ENCODE results near the gene RHBDL2. TPM values are rescaled to one million over a fixed set of nuclear protein-coding genes. Genes with fewer than 3 reads are reported as not detected.
"Not testable (repeated sequence)": the region's sequence is repeated elsewhere in the genome, so short reads cannot be mapped to it uniquely, and the experiment has no call there.

Gene RHBDL2
- not detected for total RNA-seq

GRCh38 chr1:38941527-38942019 is at the start of gene RHBDL2:
TSS of gene RHBDL2 (minus strand) at chr1:38941830. CDS start at chr1:38919212, 22,618 bp downstream.
- Mint-ChIP-seq H3K4me3 (no peak within 1 kb of the TSS), H3K36me3 (ENCODE audit: low read depth) (no peaks in the 10 kb centered on the region), H3K27me3 (peaks cover 2% of the 10 kb centered on the region), H3K4me1 (peaks cover 3% of the 10 kb centered on the region), H3K9me3 (no peaks in the 10 kb centered on the region), H3K27ac (no peak within 1 kb of the TSS)
- ChIA-PET POLR2A (no interaction called here), CTCF (no interaction called here)
- DNase-seq = no peak

DNA sequence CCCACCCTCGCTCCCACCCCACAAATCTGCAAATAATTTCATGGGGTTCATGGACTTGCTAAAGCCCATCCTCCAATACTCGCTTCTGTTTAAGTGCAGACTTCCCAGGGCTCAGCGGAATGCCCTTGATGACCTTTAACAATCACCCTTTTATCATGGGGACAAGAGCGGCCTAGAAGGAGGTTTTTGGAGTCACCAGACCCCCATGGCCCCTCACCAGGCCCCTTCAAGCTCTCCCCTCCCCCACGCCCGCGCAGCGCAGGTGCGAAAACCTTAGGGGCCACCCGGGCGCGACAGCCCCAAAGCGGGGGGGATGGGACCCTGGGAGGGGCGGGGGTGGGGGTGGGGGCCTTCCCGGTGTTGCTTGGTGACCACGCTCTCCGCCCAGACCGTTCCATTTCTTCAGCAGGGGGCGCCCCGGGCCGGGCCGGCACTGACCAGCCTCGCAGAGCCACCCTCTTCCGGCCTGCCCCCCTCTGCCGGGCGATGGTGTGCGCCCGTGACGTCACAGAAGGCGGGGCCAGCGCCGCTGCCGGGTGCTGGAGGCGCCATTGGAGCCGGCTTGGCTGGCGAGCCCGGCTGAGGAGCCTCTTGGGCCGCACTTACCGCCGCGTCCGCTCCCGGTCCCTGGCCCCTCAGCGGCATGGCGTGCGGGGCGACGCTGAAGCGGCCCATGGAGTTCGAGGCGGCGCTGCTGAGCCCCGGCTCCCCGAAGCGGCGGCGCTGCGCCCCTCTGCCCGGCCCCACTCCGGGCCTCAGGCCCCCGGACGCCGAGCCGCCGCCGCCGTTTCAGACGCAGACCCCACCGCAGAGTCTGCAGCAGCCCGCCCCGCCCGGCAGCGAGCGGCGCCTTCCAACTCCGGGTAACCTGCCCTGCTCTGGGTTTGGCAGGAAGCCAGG is 49.4 kb upstream of the RHBDL2 start, which contains the start of gene AKIRIN1:
AKIRIN1 (plus strand) TSS at position 539 of the 900 bp plus-strand sequence; CDS start at position 644, 105 bp downstream.
- H3K9me3 Mint-ChIP-seq = no peaks in the 10 kb centered on the region
- CTCF ChIA-PET = no interaction called here
- peak within 1 kb of the TSS; percentile 78 for H3K4me3 Mint-ChIP-seq
- peaks cover 45% of the 10 kb centered on the region for H3K4me1 Mint-ChIP-seq
- DNase-seq = peak; percentile 93
- peaks cover 3% of the 10 kb centered on the region for H3K27me3 Mint-ChIP-seq
- POLR2A ChIA-PET = no interaction called here
- peaks cover 34% of the 10 kb centered on the region for H3K36me3 Mint-ChIP-seq (ENCODE audit: low read depth)
- peak within 1 kb of the TSS; percentile 88 for H3K27ac Mint-ChIP-seq

DNA sequence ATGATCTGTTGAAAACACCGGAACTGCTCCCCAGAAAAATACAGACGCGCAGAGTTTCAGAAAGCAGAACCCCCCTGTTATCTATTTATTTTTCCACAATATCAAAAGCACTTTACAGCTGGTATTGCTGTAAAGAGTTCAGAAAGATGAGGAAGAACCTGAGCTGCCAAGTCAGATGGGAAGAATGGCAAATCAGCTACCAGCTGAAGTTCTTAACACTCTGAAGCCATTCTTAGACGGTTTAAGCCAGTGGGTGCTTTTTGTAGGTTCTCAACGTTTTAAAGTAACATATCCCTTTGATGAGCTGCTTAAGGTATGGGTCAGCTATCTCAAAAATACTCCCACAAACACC is 48.7 kb upstream of the RHBDL2 start:
- DNase-seq = no peak
- H3K9me3 Mint-ChIP-seq = no peaks in the 10 kb centered on the region
- H3K27ac Mint-ChIP-seq = peak overlapping the region; percentile 88
- peaks cover 31% of the 10 kb centered on the region for H3K36me3 Mint-ChIP-seq (ENCODE audit: low read depth)
- H3K4me3 Mint-ChIP-seq = peak overlapping the region; percentile 71
- ChIA-PET POLR2A (no interaction called here), CTCF (no interaction called here)
- H3K4me1 Mint-ChIP-seq = peaks cover 39% of the 10 kb centered on the region
- peaks cover 6% of the 10 kb centered on the region for H3K27me3 Mint-ChIP-seq

GRCh38 chr1:38989979-38990378 is 48.3 kb upstream of the RHBDL2 start:
- POLR2A ChIA-PET = no interaction called here
- peaks cover 7% of the 10 kb centered on the region for H3K27me3 Mint-ChIP-seq
- peaks cover 27% of the 10 kb centered on the region for H3K36me3 Mint-ChIP-seq (ENCODE audit: low read depth)
- no peaks in the 10 kb centered on the region for H3K9me3 Mint-ChIP-seq
- H3K4me3 Mint-ChIP-seq = peak overlapping the region; percentile 71
- no peak for DNase-seq
- CTCF ChIA-PET = interaction anchor here (0.6 kb wide), 2 partner anchors 8 to 58 kb away, joined by 3 read pairs; no protein-coding TSS in a partner anchor
- H3K4me1 Mint-ChIP-seq = peaks cover 35% of the 10 kb centered on the region
- peak overlapping the region; percentile 88 for H3K27ac Mint-ChIP-seq

- peaks cover 18% of the 10 kb centered on the region for H3K36me3 Mint-ChIP-seq (ENCODE audit: low read depth)
- peaks cover 15% of the 10 kb centered on the region for H3K9me3 Mint-ChIP-seq
- H3K27ac Mint-ChIP-seq, H3K4me3 Mint-ChIP-seq, DNase-seq, POLR2A ChIA-PET, H3K27me3 Mint-ChIP-seq, CTCF ChIA-PET: not testable (repeated sequence)
- H3K4me1 Mint-ChIP-seq = peaks cover 18% of the 10 kb centered on the region
These were observed 37.8 kb upstream of the RHBDL2 start for GRCh38 chr1:38979380-38979779.

GRCh38 chr1:38978245-38978542 is 36.6 kb upstream of the RHBDL2 start:
- peak; percentile 43 for DNase-seq
- CTCF ChIA-PET, H3K27me3 Mint-ChIP-seq: not testable (repeated sequence)
- Mint-ChIP-seq H3K27ac (peak overlapping the region; percentile 93), H3K36me3 (ENCODE audit: low read depth) (peaks cover 18% of the 10 kb centered on the region), H3K9me3 (peaks cover 15% of the 10 kb centered on the region), H3K4me1 (peaks cover 18% of the 10 kb centered on the region), H3K4me3 (peak overlapping the region; percentile 54)
- POLR2A ChIA-PET = interaction anchor here (0.5 kb wide), 1 partner anchor 107 kb away, joined by 3 read pairs; no protein-coding TSS in a partner anchor

DNA sequence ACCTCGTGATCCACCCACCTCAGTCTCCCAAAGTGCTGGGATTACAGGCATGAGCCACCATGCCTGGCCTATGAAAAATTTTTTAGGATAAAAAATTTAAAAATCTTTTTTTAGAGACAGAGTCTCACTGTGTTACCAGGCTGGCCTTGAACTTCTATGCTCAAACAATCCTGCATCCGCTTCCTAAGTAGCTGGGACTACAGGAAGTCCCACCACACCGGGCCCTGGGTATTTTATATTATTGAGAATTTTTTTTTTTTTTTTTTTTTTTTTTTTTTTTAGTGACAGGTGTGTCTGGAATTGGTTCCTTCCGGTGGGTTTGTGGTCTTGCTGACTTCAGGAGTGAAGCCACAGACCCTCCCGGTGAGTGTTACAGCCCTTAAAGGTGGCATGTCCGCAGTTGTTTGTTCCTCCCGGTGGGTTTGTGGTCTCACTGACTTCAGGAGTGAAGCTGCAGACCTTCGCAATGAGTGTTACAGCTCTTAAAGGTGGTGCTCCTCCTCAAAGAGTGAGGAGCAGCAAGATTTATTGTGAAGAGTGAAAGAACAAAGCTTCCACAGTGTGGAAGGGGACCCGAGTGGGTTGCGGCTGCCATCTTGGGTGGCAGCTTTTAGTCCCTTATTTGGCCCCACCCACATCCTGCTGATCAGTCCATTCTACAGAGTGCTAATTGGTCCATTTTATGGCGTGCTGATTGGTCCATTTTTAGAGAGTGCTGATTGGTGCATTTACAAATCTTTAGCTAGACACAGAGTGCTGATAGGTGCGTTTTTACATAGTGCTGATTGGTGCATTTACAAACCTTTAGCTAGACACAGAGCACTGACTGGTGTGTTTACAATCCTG is 36.0 kb upstream of the RHBDL2 start:
- POLR2A ChIA-PET = interaction anchor here (0.5 kb wide), 1 partner anchor 108 kb away, joined by 3 read pairs; no protein-coding TSS in a partner anchor
- peak overlapping the region; percentile 54 for H3K4me3 Mint-ChIP-seq
- CTCF ChIA-PET = not testable (repeated sequence)

DNA sequence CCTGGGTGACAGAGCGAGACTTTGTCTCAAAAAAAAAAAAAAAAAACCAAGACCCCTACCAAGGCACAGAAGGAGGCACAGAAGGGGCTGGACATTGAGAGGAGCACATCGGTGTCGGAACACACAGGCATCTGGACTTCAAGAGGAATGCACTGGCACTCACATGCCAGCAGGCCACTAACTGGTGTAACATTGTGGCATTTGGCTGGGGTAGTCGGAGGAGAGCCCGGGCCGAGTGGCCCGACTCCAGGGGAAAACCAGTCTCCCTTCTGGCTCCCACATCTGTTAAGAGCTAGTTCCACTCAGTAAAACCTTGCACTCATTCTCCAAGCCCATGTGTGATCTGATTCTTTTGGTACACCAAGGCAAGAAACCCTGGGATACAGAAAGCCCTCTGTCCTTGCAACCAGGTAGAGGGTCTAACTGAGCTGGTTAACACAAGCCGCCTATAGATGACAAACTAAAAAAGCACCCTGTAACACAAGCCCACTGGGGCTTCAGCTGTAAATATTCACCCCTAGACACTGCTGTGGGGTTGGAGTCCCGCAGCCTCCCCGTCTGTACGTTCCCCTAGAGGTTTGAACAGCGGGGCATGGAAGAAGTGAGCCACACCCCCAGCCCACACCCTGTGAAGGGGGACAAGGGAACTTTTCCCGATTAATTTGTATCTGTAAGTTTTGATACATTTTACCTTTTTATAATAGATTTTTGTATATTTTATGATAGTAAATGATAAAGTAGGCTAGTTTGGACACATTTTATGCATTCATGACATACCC is 32.2 kb upstream of the RHBDL2 start:
- peaks cover 9% of the 10 kb centered on the region for H3K36me3 Mint-ChIP-seq (ENCODE audit: low read depth)
- no peaks in the 10 kb centered on the region for H3K27me3 Mint-ChIP-seq
- ChIA-PET CTCF (no interaction called here), POLR2A (no interaction called here)
- peaks cover 8% of the 10 kb centered on the region for H3K9me3 Mint-ChIP-seq
- no peak overlapping the region for H3K4me3 Mint-ChIP-seq
- peaks cover 20% of the 10 kb centered on the region for H3K4me1 Mint-ChIP-seq
- no peak overlapping the region for H3K27ac Mint-ChIP-seq
- DNase-seq = no peak

More for the DNA sequence above, 36.0 kb upstream of the RHBDL2 start:
- peaks cover 18% of the 10 kb centered on the region for H3K36me3 Mint-ChIP-seq (ENCODE audit: low read depth)
- peaks cover 15% of the 10 kb centered on the region for H3K9me3 Mint-ChIP-seq
- DNase-seq = peak; percentile 90
- not testable (repeated sequence) for H3K27me3 Mint-ChIP-seq
- peaks cover 24% of the 10 kb centered on the region for H3K4me1 Mint-ChIP-seq
- peak overlapping the region; percentile 93 for H3K27ac Mint-ChIP-seq

DNA sequence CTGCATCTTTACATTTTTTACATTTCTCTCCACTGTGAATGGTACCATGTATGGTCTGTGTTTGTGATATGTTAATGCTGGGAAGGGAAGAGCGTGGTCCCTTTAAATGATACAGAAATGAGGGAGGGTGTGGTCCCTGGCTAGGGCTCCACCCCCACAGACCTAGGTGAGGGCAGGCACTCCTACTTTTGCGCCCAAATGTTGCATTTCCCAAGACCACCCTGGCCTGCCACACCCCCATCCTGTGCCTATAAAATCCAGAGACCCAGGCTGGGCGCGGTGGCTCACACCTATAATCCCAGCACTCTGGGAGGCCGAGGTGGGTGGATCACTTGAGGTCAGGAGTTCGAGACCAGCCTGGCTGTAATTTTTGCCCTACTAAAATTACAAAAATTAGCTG is 31.5 kb upstream of the RHBDL2 start:
- CTCF ChIA-PET; DNase-seq; H3K27me3 Mint-ChIP-seq; H3K4me3 Mint-ChIP-seq; H3K9me3 Mint-ChIP-seq; POLR2A ChIA-PET; H3K27ac Mint-ChIP-seq; H3K36me3 Mint-ChIP-seq (ENCODE audit: low read depth): not testable (repeated sequence)
- H3K4me1 Mint-ChIP-seq = peaks cover 15% of the 10 kb centered on the region

GRCh38 chr1:38964140-38964548 is 22.5 kb upstream of the RHBDL2 start:
- CTCF ChIA-PET = interaction anchor here (1.0 to 1.1 kb wide), 2 partner anchors 17 to 88 kb away, joined by 4 read pairs; no protein-coding TSS in a partner anchor
- POLR2A ChIA-PET = no interaction called here
- no peak overlapping the region for H3K4me3 Mint-ChIP-seq

DNA sequence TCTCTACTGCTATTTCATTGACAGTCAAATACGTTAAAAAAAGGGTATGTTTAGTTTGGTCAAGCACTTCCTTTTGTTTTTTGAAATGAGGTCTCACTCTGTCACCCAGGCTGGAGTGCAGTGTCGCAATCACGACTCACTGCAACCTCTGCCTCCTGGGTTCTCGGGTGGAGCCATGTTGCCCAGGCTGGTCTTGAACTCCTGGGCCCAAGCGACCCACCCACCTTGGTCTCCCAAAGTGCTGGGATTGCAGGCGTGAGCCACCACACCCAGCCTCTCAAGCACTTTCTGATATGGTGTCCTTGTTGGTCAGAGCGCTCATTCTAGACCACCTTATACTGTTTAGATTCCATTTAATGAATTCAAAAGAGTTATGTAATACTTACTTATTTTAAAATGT is 20.9 kb upstream of the RHBDL2 start:
- Mint-ChIP-seq H3K9me3 (no peaks in the 10 kb centered on the region), H3K27ac (no peak overlapping the region), H3K4me3 (no peak overlapping the region), H3K4me1 (peaks cover 10% of the 10 kb centered on the region), H3K36me3 (ENCODE audit: low read depth) (no peaks in the 10 kb centered on the region), H3K27me3 (peaks cover 2% of the 10 kb centered on the region)
- DNase-seq = no peak
- CTCF ChIA-PET = no interaction called here
- POLR2A ChIA-PET = no interaction called here

More at GRCh38 chr1:38964140-38964548, 22.5 kb upstream of the RHBDL2 start:
- Mint-ChIP-seq H3K4me1 (peaks cover 10% of the 10 kb centered on the region), H3K27me3 (peaks cover 2% of the 10 kb centered on the region), H3K27ac (peak overlapping the region; percentile 1), H3K9me3 (no peaks in the 10 kb centered on the region), H3K36me3 (ENCODE audit: low read depth) (no peaks in the 10 kb centered on the region)
- DNase-seq = peak; percentile 10

DNA sequence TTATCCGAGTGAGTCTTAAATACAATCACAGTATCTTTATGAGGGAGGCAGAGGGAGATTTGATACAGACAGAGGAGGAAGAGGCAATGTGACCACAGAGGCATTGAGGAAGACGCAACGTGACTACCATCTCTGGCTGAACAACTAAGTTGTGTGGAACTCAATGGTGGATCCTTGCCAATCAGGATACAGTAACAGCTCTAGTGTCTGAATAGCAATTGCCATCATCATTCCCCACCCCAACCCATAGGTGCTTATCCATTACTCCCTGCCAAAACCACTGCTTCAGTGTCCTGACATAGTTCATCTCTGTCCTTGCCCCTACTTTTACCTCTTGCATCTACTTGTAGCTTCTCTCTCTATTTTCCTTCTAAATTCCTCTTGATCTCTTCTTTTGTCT is 20.5 kb upstream of the RHBDL2 start:
- Mint-ChIP-seq H3K27ac (no peak overlapping the region), H3K4me1 (peaks cover 10% of the 10 kb centered on the region), H3K27me3 (no peaks in the 10 kb centered on the region), H3K9me3 (no peaks in the 10 kb centered on the region), H3K36me3 (ENCODE audit: low read depth) (no peaks in the 10 kb centered on the region), H3K4me3 (no peak overlapping the region)
- POLR2A ChIA-PET = no interaction called here
- DNase-seq = no peak
- CTCF ChIA-PET = no interaction called here

Measured in activated CD4-positive, alpha-beta T cell treated with anti-CD3 and anti-CD28 coated beads, Interleukin-2, amount 10 ng/mL, durations not matched to agents 7 days and 5 days (primary cell).